HepG2 (cell line): Measurements from ENCODE around the gene SAP25. TPM values are rescaled to one million over a fixed set of nuclear protein-coding genes. Genes with fewer than 3 reads are reported as not detected.

ENCODE experiments used
- AGO2 ChIP-seq: fragments of 200-400 bp; formaldehyde crosslinking; optimal IDR thresholded peaks from 2 replicates; pipeline ENCODE3; 2017; ENCODE audit warnings: mild to moderate bottlenecking, low read depth, low read length, moderate library complexity
- ARNTL ChIP-seq: sonication (generic); formaldehyde crosslinking; IDR thresholded peaks from 2 replicates; pipeline ENCODE4 v1.4.0; 2020; ENCODE audit warnings: mild to moderate bottlenecking, missing genetic modification reagents
- CCAR2 ChIP-seq: fragments of 200-400 bp; formaldehyde crosslinking; optimal IDR thresholded peaks from 2 replicates; pipeline ENCODE3; 2018; ENCODE audit warnings: low read depth, mild to moderate bottlenecking, low read length, moderate library complexity
- E2F5 ChIP-seq: sonication (generic); formaldehyde crosslinking; conservative IDR thresholded peaks from 2 replicates; pipeline ENCODE4 v1.4.0; 2020; ENCODE audit warnings: missing genetic modification reagents
- PAXIP1 ChIP-seq: sonication (generic); formaldehyde crosslinking; conservative IDR thresholded peaks from 2 replicates; pipeline ENCODE4 v1.4.0; 2020; ENCODE audit warnings: mild to moderate bottlenecking, missing genetic modification reagents, moderate library complexity
- POLR2G ChIP-seq: fragments of 200-400 bp; formaldehyde crosslinking; IDR thresholded peaks from 2 replicates; pipeline ENCODE4 v1.6.1; 2018; ENCODE audit warnings: mild to moderate bottlenecking, low read depth, low read length, moderate library complexity
- RELA ChIP-seq: sonication (generic); formaldehyde crosslinking; IDR thresholded peaks from 2 replicates; pipeline ENCODE4 v1.4.0; 2020; ENCODE audit warnings: missing genetic modification reagents
- ZFP36L2 ChIP-seq: sonication (generic); formaldehyde crosslinking; IDR thresholded peaks from 2 replicates; pipeline ENCODE4 v1.4.0; 2020; ENCODE audit warnings: missing genetic modification reagents
- ZNF274 ChIP-seq: sonication (generic); formaldehyde crosslinking; IDR thresholded peaks from 2 replicates; pipeline ENCODE4 v1.5.1; 2020; ENCODE audit warnings: mild to moderate bottlenecking, missing genetic modification reagents
- ZNF296 ChIP-seq: sonication (generic); formaldehyde crosslinking; conservative IDR thresholded peaks from 2 replicates; pipeline ENCODE4 v1.5.0; 2020; ENCODE audit warnings: mild to moderate bottlenecking, missing genetic modification reagents
- ZNF431 ChIP-seq: sonication (generic); formaldehyde crosslinking; IDR thresholded peaks from 2 replicates; pipeline ENCODE4 v1.9.0; 2022; ENCODE audit warnings: missing genetic modification reagents, low read depth, mild to moderate bottlenecking, borderline replicate concordance
- ZNF530 ChIP-seq: sonication (generic); formaldehyde crosslinking; IDR thresholded peaks from 2 replicates; pipeline ENCODE4 v1.5.0; 2020; ENCODE audit warnings: low read depth, mild to moderate bottlenecking, missing genetic modification reagents
- ZNF746 ChIP-seq: sonication (generic); formaldehyde crosslinking; IDR thresholded peaks from 2 replicates; pipeline ENCODE4 v1.8.0; 2022; ENCODE audit warnings: mild to moderate bottlenecking, missing genetic modification reagents
- ZNF83 ChIP-seq: sonication (generic); formaldehyde crosslinking; IDR thresholded peaks from 2 replicates; pipeline ENCODE4 v1.4.0; 2020; ENCODE audit warnings: missing genetic modification reagents, mild to moderate bottlenecking, borderline replicate concordance
- polyA plus RNA-seq, 8 experiments: library from polyadenylated mRNA; depleted of rRNA in 3 of 8; stranded (reverse) in 7 of 8; unstranded in 1 of 8; fragments of >200 nt; fragmentation: Illumina TruSeq in 4 of 8; extraction: Trizol in 4 of 8; gene quantifications; 2 replicates each; pipeline versions ENCODE4 v1.2.1 to v1.2.3, GENCODE V29; 2011 to 2016; ENCODE audit warnings: low read depth in 4 of 8, missing spikeins in 1 of 8, mixed read lengths in 1 of 8; ENCODE audit not compliant: insufficient read depth in 1 of 8
- total RNA-seq, 5 experiments: library from RNA; depleted of rRNA; stranded (reverse); fragments of >200 nt; fragmentation: Illumina TruSeq; extraction: Trizol; gene quantifications; 2 replicates each; pipeline ENCODE4 v1.2.3, GENCODE V29; 2016; ENCODE audit warnings: low read depth in 1 of 5
- TF ChIP-seq, protein P1 (sequence below): IDR thresholded peaks from 2 replicates; pipeline ENCODE4 v1.6.1; 2016; ENCODE audit warnings: missing biosample characterization, missing genetic modification reagents, low read depth
- TF ChIP-seq, protein P2 (sequence below): sonication (generic); formaldehyde crosslinking; conservative IDR thresholded peaks from 2 replicates; pipeline ENCODE4 v1.4.0; 2020; ENCODE audit warnings: missing genetic modification reagents
- TF ChIP-seq, protein P3 (sequence below): sonication (generic); formaldehyde crosslinking; IDR thresholded peaks from 2 replicates; pipeline ENCODE4 v1.5.0; 2020; ENCODE audit warnings: missing genetic modification reagents, mild to moderate bottlenecking, borderline replicate concordance

Gene SAP25
- total and polyA plus RNA-seq, 2 of the 13 experiments (the other 11 are each of a cell fraction or from before 2014, with no cell fraction given) = 0.15 to 0.20 TPM

DNA sequence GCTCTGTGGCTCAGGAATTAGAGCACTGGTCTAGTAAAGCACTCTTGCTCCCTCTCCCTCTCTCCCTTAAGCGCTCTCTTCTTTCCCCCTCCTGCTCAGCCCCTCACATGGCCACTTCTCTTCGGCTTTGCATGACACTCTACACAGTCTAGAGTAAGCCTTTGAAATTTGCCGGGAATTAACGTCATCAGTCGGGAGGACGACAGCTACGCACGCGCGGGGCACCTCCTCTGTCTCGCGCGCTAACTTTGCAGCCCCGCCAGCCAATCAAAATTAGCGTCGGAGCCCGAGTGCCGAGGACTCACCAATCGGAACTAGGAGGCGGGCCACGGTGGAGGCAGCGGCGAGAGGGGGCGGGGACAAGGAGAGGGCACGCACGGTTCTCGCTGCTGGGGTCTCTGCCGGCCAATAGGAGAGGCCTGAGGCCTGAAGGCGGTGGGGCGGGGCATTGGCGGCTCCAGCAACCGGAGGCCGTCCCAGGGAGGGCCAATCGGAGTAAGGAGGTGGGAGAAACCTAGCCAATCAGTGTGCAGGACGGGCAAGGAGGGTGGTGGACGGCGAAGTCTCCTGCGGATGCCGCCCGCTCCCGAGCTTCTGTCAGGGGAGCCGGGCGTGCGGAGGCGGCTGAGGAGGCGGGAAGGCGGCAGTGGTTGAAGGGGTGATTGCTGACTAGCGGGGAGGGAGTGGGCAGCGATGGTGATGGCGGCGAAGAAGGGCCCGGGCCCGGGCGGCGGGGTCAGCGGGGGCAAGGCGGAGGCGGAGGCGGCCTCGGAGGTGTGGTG is 34.9 kb downstream of the SAP25 start, which contains the start of gene AGFG2 (continued):
- TF ChIP-seq, protein P1, sequence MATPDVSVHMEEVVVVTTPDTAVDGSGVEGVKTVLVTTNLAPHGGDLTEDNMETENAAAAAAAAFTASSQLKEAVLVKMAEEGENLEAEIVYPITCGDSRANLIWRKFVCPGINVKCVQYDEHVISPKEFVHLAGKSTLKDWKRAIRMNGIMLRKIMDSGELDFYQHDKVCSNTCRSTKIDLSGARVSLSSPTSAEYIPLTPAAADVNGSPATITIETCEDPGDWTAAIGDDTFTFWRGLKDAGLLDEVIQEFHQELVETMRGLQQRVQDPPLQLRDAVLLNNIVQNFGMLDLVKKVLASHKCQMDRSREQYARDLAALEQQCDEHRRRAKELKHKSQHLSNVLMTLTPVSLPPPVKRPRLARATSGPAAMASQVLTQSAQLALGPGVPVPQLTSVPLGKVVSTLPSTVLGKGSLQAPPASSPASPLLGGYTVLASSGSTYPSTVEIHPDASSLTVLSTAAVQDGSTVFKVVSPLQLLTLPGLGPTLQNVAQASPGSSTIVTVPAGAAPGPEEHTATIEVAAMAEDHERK (CRISPR knock-in tag) = peak; percentile 80
- TF ChIP-seq RELA (CRISPR knock-in tag) = no peak
- TF ChIP-seq ZNF296 (CRISPR knock-in tag) = no peak; the same call in 1 of the 2 replicates
- peak; percentile 97 for TF ChIP-seq POLR2G
- TF ChIP-seq ZFP36L2 (CRISPR knock-in tag) = no peak
- peak; percentile 35; the same call in 1 of the 2 replicates for TF ChIP-seq ZNF83
- peak; percentile 37; the same call in 1 of the 2 replicates for TF ChIP-seq ZNF746 (CRISPR knock-in tag)
- TF ChIP-seq, protein P2, sequence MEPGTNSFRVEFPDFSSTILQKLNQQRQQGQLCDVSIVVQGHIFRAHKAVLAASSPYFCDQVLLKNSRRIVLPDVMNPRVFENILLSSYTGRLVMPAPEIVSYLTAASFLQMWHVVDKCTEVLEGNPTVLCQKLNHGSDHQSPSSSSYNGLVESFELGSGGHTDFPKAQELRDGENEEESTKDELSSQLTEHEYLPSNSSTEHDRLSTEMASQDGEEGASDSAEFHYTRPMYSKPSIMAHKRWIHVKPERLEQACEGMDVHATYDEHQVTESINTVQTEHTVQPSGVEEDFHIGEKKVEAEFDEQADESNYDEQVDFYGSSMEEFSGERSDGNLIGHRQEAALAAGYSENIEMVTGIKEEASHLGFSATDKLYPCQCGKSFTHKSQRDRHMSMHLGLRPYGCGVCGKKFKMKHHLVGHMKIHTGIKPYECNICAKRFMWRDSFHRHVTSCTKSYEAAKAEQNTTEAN = 0 out of 2 replicates have a peak, but pooled peaks have one; percentile 15
- peak; percentile 63; the same call in 1 of the 2 replicates for TF ChIP-seq ARNTL
- no peak for TF ChIP-seq CCAR2
- no peak for TF ChIP-seq ZNF530
- 0 out of 2 replicates have a peak, but pooled peaks have one; percentile 15 for TF ChIP-seq PAXIP1 (CRISPR knock-in tag)
- TF ChIP-seq, protein P3, sequence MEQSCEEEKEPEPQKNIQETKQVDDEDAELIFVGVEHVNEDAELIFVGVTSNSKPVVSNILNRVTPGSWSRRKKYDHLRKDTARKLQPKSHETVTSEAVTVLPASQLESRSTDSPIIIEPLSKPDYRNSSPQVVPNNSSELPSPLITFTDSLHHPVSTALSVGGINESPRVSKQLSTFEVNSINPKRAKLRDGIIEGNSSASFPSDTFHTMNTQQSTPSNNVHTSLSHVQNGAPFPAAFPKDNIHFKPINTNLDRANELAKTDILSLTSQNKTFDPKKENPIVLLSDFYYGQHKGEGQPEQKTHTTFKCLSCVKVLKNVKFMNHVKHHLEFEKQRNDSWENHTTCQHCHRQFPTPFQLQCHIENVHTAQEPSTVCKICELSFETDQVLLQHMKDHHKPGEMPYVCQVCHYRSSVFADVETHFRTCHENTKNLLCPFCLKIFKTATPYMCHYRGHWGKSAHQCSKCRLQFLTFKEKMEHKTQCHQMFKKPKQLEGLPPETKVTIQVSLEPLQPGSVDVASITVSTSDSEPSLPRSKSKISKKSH (CRISPR knock-in tag) = peak; percentile 93; the same call in 1 of the 2 replicates
- peak; percentile 92 for TF ChIP-seq E2F5 (CRISPR knock-in tag)
- TF ChIP-seq AGO2 = peak; percentile 98
- no peak; the same call in 1 of the 2 replicates for TF ChIP-seq ZNF431
- TF ChIP-seq ZNF274 (CRISPR knock-in tag) = peak; percentile 80
